Gastrocnemius medialis (tissue), 4 donors: ENCODE measurements around the gene PLEKHO1.

Source experiments
- POLR2A ChIP-seq, 2 donors: fragments of 450-650 bp; IDR thresholded peaks; one replicate each; pipeline ENCODE4 v1.6.1; 2017; ENCODE audit warnings: antibody characterized with exemption in 2 of 2, mild to moderate bottlenecking in 2 of 2, moderate library complexity in 2 of 2
- TF ChIP-seq, protein P1 (sequence below), 5 experiments: fragments of 450-650 bp in 3 of 5; fragments of 200-600 bp in 2 of 5; sonication (generic) in 2 of 5; IDR thresholded peaks in 4 of 5; conservative IDR thresholded peaks in 1 of 5; 1 replicate in 4 of 5; 2 replicates in 1 of 5; pipeline ENCODE4 v1.5.1; 2016 to 2019; ENCODE audit warnings: antibody characterized with exemption in 5 of 5, mild to moderate bottlenecking in 3 of 5, moderate library complexity in 3 of 5

DNA sequence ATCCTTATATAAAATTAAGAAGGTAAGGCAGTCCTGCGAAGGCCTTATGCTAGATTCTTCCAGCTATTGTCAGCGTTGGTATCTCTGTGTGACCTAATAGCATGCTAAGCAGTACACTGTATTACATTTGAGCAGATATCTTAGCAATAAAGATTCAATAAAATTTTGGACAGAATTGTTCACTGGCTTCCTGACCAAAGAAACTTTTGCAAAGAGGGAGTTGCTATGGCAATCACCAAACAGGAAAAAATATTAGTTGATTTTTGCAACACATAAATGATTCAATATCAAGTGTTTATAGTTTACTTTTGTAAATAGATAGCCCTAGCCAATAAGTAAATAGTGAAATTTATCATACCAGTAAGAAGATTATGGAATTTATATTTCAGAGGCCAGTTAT is 31.0 kb upstream of the PLEKHO1 start:
- TF ChIP-seq, protein P1, sequence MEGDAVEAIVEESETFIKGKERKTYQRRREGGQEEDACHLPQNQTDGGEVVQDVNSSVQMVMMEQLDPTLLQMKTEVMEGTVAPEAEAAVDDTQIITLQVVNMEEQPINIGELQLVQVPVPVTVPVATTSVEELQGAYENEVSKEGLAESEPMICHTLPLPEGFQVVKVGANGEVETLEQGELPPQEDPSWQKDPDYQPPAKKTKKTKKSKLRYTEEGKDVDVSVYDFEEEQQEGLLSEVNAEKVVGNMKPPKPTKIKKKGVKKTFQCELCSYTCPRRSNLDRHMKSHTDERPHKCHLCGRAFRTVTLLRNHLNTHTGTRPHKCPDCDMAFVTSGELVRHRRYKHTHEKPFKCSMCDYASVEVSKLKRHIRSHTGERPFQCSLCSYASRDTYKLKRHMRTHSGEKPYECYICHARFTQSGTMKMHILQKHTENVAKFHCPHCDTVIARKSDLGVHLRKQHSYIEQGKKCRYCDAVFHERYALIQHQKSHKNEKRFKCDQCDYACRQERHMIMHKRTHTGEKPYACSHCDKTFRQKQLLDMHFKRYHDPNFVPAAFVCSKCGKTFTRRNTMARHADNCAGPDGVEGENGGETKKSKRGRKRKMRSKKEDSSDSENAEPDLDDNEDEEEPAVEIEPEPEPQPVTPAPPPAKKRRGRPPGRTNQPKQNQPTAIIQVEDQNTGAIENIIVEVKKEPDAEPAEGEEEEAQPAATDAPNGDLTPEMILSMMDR (IDR thresholded peaks at IDR 0.05 in 4 of 5, conservative IDR thresholded peaks at IDR 0.05 in 1 of 5), result no peak
- TF ChIP-seq POLR2A (IDR thresholded peaks at IDR 0.05), result no peak
